NCI-H2081 (cell line): ENCODE data around the gene TRIM10.

Source experiments
- DNase-seq, 2 experiments: peaks; one replicate each; lab custom pipeline; 2025; lab: John Stamatoyannopoulos, UW

TRIM10 gene

GRCh38 chr6:30160785-30161531 is at the start of gene TRIM10:
Gene TRIM10, minus strand, starts transcription at chr6:30161211. Its CDS starts 353 bp downstream, at chr6:30160858.
- no peak for DNase-seq

- no peak for DNase-seq
Observed at GRCh38 chr6:30207619-30208295, 46.7 kb upstream of the TRIM10 start.

- no peak for DNase-seq
Observed at GRCh38 chr6:30206799-30207618, 46.0 kb upstream of the TRIM10 start.

- no peak for DNase-seq
Observed at GRCh38 chr6:30206152-30206551, 45.1 kb upstream of the TRIM10 start.

- no peak for DNase-seq
Observed at GRCh38 chr6:30204116-30204515, 43.1 kb upstream of the TRIM10 start.

GRCh38 chr6:30202366-30202765 is 41.4 kb upstream of the TRIM10 start:
- no peak for DNase-seq

GRCh38 chr6:30200551-30201281 is 39.7 kb upstream of the TRIM10 start:
- no peak for DNase-seq

GRCh38 chr6:30198166-30199084 is 37.4 kb upstream of the TRIM10 start:
- DNase-seq: no peak

GRCh38 chr6:30196376-30196775 is 35.4 kb upstream of the TRIM10 start:
- DNase-seq: no peak

- no peak for DNase-seq
Observed at GRCh38 chr6:30195951-30196350, 34.9 kb upstream of the TRIM10 start.

GRCh38 chr6:30194797-30195690 is 34.0 kb upstream of the TRIM10 start:
- DNase-seq: no peak

GRCh38 chr6:30192076-30192475 is 31.1 kb upstream of the TRIM10 start:
- DNase-seq: no peak

GRCh38 chr6:30188541-30188940 is 27.5 kb upstream of the TRIM10 start:
- DNase-seq: no peak

- no peak for DNase-seq
Observed at GRCh38 chr6:30185846-30186484, 25.0 kb upstream of the TRIM10 start.

GRCh38 chr6:30184417-30185031 is 23.5 kb upstream of the TRIM10 start:
- no peak for DNase-seq

GRCh38 chr6:30180145-30180544 is 19.1 kb upstream of the TRIM10 start:
- DNase-seq: no peak

- DNase-seq: no peak
Observed at GRCh38 chr6:30178837-30179236, 17.8 kb upstream of the TRIM10 start.

- no peak for DNase-seq
Observed at GRCh38 chr6:30175765-30176164, 14.8 kb upstream of the TRIM10 start.

- no peak for DNase-seq
Observed at GRCh38 chr6:30172681-30173080, 11.7 kb upstream of the TRIM10 start.
